HG03175 (cell line): Measurements from ENCODE around the gene MED9.
"Not testable (repeated sequence)": the region's sequence is repeated elsewhere in the genome, so short reads cannot be mapped to it uniquely, and the experiment has no call there.

ENCODE experiments used
- ATAC-seq: cut with Tn5 transposase; IDR thresholded peaks from one replicate; pipeline ENCODE4 v1.9.1; 2021; ENCODE audit warnings: mild to moderate bottlenecking, moderate library complexity; ENCODE audit not compliant: unreplicated experiment

Gene MED9

GRCh38 chr17:17476865-17477467, at the start of gene MED9:
Gene MED9 (plus strand): TSS chr17:17477000. CDS start chr17:17477042, 42 bp downstream.
- peak; percentile 76 for ATAC-seq

- ATAC-seq = no peak
Measured at GRCh38 chr17:17429222-17429621, 47.6 kb upstream of the MED9 start.

GRCh38 chr17:17430924-17431323, 45.9 kb upstream of the MED9 start:
- ATAC-seq = not testable (repeated sequence)

- ATAC-seq = no peak
Measured at GRCh38 chr17:17431605-17432004, 45.2 kb upstream of the MED9 start.

- no peak for ATAC-seq
Measured at GRCh38 chr17:17433000-17433703, 43.6 kb upstream of the MED9 start.

- no peak for ATAC-seq
Measured at GRCh38 chr17:17434477-17434876, 42.3 kb upstream of the MED9 start.

GRCh38 chr17:17435323-17435722, 41.5 kb upstream of the MED9 start:
- ATAC-seq = no peak

GRCh38 chr17:17437461-17437860, 39.3 kb upstream of the MED9 start:
- no peak for ATAC-seq

- ATAC-seq = no peak
Measured at GRCh38 chr17:17437893-17438292, 38.9 kb upstream of the MED9 start.

GRCh38 chr17:17440010-17440843, 36.6 kb upstream of the MED9 start:
- ATAC-seq = no peak

GRCh38 chr17:17440938-17441675, 35.7 kb upstream of the MED9 start:
- no peak for ATAC-seq

GRCh38 chr17:17443173-17443572, 33.6 kb upstream of the MED9 start:
- ATAC-seq = no peak

- no peak for ATAC-seq
Measured at GRCh38 chr17:17445296-17445924, 31.4 kb upstream of the MED9 start.

GRCh38 chr17:17445925-17446665, 30.7 kb upstream of the MED9 start:
- ATAC-seq = no peak

GRCh38 chr17:17446666-17447155, 30.1 kb upstream of the MED9 start:
- no peak for ATAC-seq

GRCh38 chr17:17447264-17447663, 29.5 kb upstream of the MED9 start:
- ATAC-seq = no peak

GRCh38 chr17:17448076-17448475, 28.7 kb upstream of the MED9 start:
- ATAC-seq = no peak

- ATAC-seq = no peak
Measured at GRCh38 chr17:17448723-17449122, 28.1 kb upstream of the MED9 start.

- no peak for ATAC-seq
Measured at GRCh38 chr17:17453088-17453487, 23.7 kb upstream of the MED9 start.

- ATAC-seq = no peak
Measured at GRCh38 chr17:17454276-17454675, 22.5 kb upstream of the MED9 start.
